LNCaP clone FGC (cell line): ENCODE data around the gene TAF8.

ENCODE experiments used
- DNase-seq: peaks from one replicate; pipeline ENCODE4 v3.0.0-alpha.2; 2011; ENCODE audit warnings: low read depth
- H3K4me3 ChIP-seq: 2 replicates; pipeline ENCODE4 v1.5.1; 2011; ENCODE audit warnings: mild to moderate bottlenecking, low read depth, low read length, control low read depth
- TF ChIP-seq, protein P1 (sequence below): IDR thresholded peaks from 2 replicates; pipeline ENCODE4 v1.5.1; 2012; ENCODE audit warnings: mild to moderate bottlenecking; ENCODE audit not compliant: control insufficient read depth, insufficient read depth; ENCODE audit errors: extremely low read depth

Gene TAF8

DNA sequence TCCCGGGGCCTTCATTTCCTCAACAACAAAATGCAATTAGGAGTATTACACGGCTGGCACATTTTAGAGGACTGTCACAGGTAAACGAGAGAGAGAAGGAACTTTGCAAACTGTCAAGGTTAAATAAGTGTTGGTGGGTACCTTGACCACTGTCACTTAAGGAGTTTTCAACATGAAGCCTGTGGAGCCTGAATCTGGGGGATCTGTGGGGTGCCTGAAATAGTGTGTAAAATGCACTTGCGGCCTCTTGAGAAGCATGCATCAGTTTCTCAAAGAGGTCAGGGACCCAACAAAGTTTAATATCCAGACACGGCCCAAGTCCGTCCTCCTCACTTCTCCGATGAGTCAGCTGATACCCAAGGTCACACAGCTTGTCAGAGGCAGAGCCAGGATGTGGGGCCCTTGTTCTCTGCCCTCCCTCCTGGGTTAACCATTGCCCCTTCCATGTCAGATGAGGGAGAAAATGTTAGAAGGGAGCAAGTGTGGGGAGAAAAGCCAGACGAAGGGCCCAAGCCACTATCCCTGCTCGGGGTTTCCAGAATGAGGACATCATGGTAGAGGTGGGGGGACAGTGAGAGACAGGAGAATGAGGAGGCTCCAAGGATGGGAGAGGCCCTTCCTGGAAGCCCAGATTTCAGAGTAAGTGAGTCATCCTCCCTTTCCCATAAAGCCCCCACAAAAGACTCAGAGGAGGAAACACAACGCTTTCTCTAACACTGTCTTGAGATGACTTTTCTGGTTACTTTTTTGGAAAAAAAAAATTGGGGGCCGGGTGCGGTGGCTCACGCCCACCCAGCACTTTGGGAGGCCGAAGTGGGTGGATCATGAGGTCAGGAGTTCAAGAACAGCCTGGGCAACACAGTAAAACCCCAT, 49.9 kb downstream of the TAF8 start:
- DNase-seq = no peak
- TF ChIP-seq, protein P1, sequence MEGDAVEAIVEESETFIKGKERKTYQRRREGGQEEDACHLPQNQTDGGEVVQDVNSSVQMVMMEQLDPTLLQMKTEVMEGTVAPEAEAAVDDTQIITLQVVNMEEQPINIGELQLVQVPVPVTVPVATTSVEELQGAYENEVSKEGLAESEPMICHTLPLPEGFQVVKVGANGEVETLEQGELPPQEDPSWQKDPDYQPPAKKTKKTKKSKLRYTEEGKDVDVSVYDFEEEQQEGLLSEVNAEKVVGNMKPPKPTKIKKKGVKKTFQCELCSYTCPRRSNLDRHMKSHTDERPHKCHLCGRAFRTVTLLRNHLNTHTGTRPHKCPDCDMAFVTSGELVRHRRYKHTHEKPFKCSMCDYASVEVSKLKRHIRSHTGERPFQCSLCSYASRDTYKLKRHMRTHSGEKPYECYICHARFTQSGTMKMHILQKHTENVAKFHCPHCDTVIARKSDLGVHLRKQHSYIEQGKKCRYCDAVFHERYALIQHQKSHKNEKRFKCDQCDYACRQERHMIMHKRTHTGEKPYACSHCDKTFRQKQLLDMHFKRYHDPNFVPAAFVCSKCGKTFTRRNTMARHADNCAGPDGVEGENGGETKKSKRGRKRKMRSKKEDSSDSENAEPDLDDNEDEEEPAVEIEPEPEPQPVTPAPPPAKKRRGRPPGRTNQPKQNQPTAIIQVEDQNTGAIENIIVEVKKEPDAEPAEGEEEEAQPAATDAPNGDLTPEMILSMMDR = no peak
- H3K4me3 ChIP-seq = no peak overlapping the region

DNA sequence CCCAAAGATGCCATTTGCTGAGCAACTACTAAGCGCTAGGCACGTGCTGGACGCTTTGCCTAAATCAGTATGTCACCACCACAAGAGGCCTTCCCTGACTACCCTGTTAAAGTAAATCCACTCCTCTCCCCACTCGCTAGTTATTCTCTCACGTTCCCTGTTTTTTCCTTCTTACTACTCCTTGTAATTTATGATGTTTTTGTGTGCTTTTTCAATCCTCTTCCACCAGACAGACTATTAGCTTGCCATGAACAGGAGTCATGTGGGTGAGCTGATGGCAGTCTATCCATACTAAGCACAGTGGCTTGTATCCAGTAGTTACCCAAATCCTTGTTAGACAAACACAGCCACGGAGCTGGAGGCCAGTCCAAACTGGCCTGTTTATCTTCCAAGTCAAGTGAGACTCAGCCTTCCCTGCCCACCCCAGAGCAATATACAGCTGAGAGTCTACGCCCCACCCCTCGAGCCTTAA, 50.9 kb downstream of the TAF8 start:
- TF ChIP-seq, protein P1 = no peak
- no peak for DNase-seq
- no peak overlapping the region for H3K4me3 ChIP-seq

DNA sequence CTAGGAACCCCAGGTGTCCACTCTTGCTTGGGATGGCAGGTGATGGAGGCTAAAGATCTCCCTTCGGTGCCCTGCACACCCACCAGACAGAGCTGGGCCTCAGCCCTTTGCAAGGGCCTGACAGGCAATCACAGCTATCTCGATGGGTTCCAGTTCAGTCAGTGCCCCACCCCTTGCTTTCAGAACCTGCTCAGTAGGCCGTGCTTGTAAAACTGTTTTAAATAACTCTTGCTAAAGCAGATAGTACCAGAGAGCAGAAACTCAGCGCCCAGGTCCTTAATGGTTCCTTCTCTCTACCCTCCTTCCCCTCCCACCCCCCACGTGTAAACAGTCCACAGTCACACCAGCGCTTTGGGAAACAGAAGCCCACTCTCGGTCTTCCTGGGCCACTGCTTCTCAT, 52.9 kb downstream of the TAF8 start:
- H3K4me3 ChIP-seq = no peak overlapping the region
- no peak for DNase-seq
- TF ChIP-seq, protein P1 = no peak

DNA sequence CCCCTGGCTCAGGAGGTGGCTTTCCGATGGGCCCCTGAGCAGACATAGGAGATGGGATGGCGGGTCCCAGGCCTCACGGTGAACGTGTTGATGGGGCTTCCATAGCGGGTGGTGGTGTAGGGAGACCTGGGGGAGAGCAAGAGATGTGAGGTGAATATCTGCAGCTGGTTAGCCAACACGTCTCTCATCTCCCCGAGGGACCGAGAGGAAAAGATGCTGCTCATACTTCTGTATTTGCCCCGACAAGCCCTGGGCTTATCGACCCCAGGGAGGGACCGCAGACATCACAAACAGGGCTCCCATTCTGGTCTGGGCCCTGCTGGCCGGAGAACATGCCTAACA, 53.4 kb downstream of the TAF8 start:
- H3K4me3 ChIP-seq = no peak overlapping the region
- no peak for DNase-seq
- TF ChIP-seq, protein P1 = no peak

DNA sequence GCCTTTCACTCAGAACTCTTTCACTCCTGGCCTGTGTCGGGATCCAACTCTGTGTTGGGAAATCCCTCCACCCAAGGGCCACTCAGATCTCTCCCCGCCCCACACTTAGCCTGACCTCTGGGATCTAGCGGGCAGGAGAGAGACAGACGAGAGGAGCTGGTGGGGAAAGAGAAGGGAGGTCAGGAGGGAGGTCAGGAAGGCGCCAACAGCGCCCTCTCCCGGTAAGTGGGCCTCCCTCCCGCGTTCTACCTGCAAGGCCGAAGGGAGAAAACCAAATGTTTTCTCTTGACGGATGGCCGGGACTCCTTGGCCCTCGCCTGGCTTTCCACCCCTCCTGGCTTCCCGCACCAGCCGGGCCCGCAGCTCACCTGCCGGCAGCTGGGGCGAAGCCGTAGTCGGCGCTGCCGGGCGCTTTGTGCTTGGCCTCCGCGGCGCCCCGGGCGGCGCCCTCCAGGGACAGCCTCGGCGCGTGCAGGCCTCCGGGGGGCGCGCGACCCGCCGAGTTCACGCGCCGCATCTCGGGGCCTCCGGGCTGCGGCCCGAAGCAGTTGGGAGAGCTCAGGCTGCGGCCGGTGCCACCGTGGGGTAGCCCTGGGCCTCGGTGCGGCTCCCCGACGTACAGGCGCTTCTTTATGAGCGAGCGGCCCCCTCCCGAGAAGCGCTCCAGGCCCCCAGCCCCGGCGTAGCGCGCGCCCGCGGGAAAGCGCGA, 53.9 kb downstream of the TAF8 start:
- H3K4me3 ChIP-seq = no peak overlapping the region
- no peak for DNase-seq
- TF ChIP-seq, protein P1 = no peak

DNA sequence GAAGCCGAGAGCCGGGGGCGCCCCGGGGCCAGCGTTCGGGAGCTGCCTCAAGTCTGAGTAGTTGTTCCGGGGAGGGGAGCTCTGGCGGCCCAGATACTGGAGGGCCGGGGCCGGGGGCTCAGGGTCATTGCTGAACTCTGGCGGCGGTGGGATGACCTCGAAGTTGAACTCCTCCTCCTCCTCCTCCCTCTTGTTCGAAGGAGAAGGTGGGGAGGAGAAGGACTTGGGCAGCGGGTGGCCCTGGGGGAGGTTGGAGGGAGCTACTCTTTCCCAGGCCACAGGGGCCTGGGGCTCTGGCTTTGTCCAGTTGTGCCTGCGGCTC, 54.4 kb downstream of the TAF8 start:
- no peak for DNase-seq
- TF ChIP-seq, protein P1 = no peak
- H3K4me3 ChIP-seq = no peak overlapping the region
